ENCODE data around the gene LTBP1.

DNA sequence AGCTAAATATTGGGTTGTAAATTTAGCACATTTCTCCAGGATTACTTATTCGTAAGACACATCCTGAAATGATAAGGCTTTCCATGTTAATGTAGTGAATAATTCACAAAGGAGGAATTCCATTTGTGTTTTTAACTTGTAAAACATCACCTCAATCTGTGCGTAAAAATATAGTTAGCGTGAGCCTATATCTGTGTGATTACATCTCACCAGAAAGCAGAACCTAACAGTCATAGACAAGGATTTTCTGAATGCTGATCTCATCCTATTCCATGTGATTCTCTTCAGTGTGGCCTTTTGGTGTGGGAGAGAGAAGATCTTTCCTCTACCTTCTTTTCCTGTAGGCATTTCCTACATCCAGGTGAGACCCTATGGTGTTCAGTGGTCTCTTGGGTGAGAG lies 266.5 kb downstream of the LTBP1 start:
- no peak for TF ChIP-seq EZH2 (IDR thresholded peaks at IDR 0.05; ENCODE audit: borderline replicate concordance, low read length)
- TF ChIP-seq, protein P1, sequence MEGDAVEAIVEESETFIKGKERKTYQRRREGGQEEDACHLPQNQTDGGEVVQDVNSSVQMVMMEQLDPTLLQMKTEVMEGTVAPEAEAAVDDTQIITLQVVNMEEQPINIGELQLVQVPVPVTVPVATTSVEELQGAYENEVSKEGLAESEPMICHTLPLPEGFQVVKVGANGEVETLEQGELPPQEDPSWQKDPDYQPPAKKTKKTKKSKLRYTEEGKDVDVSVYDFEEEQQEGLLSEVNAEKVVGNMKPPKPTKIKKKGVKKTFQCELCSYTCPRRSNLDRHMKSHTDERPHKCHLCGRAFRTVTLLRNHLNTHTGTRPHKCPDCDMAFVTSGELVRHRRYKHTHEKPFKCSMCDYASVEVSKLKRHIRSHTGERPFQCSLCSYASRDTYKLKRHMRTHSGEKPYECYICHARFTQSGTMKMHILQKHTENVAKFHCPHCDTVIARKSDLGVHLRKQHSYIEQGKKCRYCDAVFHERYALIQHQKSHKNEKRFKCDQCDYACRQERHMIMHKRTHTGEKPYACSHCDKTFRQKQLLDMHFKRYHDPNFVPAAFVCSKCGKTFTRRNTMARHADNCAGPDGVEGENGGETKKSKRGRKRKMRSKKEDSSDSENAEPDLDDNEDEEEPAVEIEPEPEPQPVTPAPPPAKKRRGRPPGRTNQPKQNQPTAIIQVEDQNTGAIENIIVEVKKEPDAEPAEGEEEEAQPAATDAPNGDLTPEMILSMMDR (conservative IDR thresholded peaks at IDR 0.05 in 1 of 2, IDR thresholded peaks at IDR 0.05 in 1 of 2; ENCODE audit: extremely low read depth in 1 of 2, insufficient read depth in 1 of 2, low read depth in 1 of 2, low read length in 2 of 2), result no peak
